DMS114 treated with DMSO at 0.1 percent for 48 hours (cell line): Measurements from ENCODE around the gene PSMB3.

Experiments
- DNase-seq: peaks from one replicate; lab custom pipeline; 2025; ENCODE audit not compliant: unreplicated experiment; lab: John Stamatoyannopoulos, UW

Gene PSMB3

GRCh38 chr17:38733282-38733981, 19.1 kb upstream of the PSMB3 start:
- DNase-seq = no peak

- DNase-seq = peak; percentile 29
These were observed 18.3 kb upstream of the PSMB3 start for GRCh38 chr17:38733982-38734973.

GRCh38 chr17:38735161-38735997, 17.2 kb upstream of the PSMB3 start:
- peak; percentile 37 for DNase-seq

GRCh38 chr17:38738007-38738662, 14.4 kb upstream of the PSMB3 start:
- no peak for DNase-seq

- DNase-seq = no peak
These were observed 13.9 kb upstream of the PSMB3 start for GRCh38 chr17:38738686-38739085.

- DNase-seq = no peak
These were observed 13.2 kb upstream of the PSMB3 start for GRCh38 chr17:38739305-38739704.

- DNase-seq = no peak
These were observed 12.5 kb upstream of the PSMB3 start for GRCh38 chr17:38740044-38740443.

- no peak for DNase-seq
These were observed 11.7 kb upstream of the PSMB3 start for GRCh38 chr17:38740806-38741205.

GRCh38 chr17:38741461-38741860, 11.1 kb upstream of the PSMB3 start:
- no peak for DNase-seq

- no peak for DNase-seq
These were observed 10.6 kb upstream of the PSMB3 start for GRCh38 chr17:38741921-38742410.

- no peak for DNase-seq
These were observed 9.9 kb upstream of the PSMB3 start for GRCh38 chr17:38742411-38743308.

GRCh38 chr17:38743556-38744171, 8.9 kb upstream of the PSMB3 start:
- DNase-seq = no peak

GRCh38 chr17:38745545-38745944, 7.0 kb upstream of the PSMB3 start:
- DNase-seq = no peak

GRCh38 chr17:38746004-38746848, 6.3 kb upstream of the PSMB3 start:
- no peak for DNase-seq

- no peak for DNase-seq
These were observed 5.6 kb upstream of the PSMB3 start for GRCh38 chr17:38746849-38747462.

GRCh38 chr17:38747463-38748148, 4.9 kb upstream of the PSMB3 start:
- no peak for DNase-seq
